ENCODE measurements around the gene ALDH1A2. TPM values are rescaled to one million over a fixed set of nuclear protein-coding genes. Genes with fewer than 3 reads are reported as not detected.

The ALDH1A2 gene
- polyA plus RNA-seq, 1 donor (not counting 4 experiments of a cell fraction or from before 2014, with no cell fraction given), result 1.9 TPM

DNA sequence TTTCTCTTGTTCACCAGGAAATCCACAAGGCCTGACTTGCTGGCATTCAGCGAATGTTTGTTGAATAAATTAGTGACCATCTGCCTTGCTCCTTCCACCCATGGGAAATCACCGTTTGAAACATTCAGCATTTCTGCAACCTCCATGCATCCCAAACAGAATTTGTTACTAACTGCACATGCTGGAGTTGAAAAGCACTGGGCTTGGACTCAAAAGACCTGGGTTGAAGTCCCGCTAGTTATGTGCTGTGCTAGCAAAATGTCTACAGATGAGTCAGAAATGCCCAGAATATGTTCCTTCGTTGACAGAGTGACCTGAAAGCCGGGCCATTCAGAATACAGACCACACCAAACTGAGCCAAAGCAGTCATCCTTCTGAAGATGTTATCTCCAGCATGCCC lies 144.6 kb downstream of the ALDH1A2 start:
- Histone ChIP-seq H3K36me3 (ENCODE audit: control insufficient read depth in 2 of 2, extremely low read depth in 1 of 2, insufficient read depth in 2 of 2, low read length in 2 of 2) (no peaks in the 10 kb centered on the region), H4K20me1 (ENCODE audit: control insufficient read depth, extremely low read depth, insufficient read depth, low read length) (no peaks in the 10 kb centered on the region), H3K4me3 (ENCODE audit: control insufficient read depth in 2 of 3, extremely low read depth in 1 of 3, insufficient read depth in 2 of 3, low read depth in 1 of 3, low read length in 3 of 3) (no peak overlapping the region), H3K4me2 (ENCODE audit: control insufficient read depth, extremely low read depth, insufficient read depth, low read depth, low read length) (no peak overlapping the region), H3K27ac (ENCODE audit: control insufficient read depth, insufficient read depth, low read length) (no peak overlapping the region), H3K4me1 (ENCODE audit: control insufficient read depth, extremely low read depth, insufficient read depth, low read length) (no peaks in the 10 kb centered on the region), H3K27me3 (ENCODE audit: control insufficient read depth, extremely low read depth, insufficient read depth, low read length) (peaks cover 8% of the 10 kb centered on the region), H3K9me3 (ENCODE audit: control insufficient read depth, low read depth, low read length) (no peaks in the 10 kb centered on the region), H3K79me2 (ENCODE audit: control insufficient read depth, insufficient read depth, low read length) (no peaks in the 10 kb centered on the region), H3K9me1 (ENCODE audit: control insufficient read depth, extremely low read depth, insufficient read depth, low read length) (no peaks in the 10 kb centered on the region), H3K9ac (ENCODE audit: control insufficient read depth, extremely low read depth, insufficient read depth, low read length) (no peak overlapping the region), H2AFZ (ENCODE audit: control insufficient read depth, low read length) (no peak overlapping the region)
- no peak for TF ChIP-seq EZH2 (IDR thresholded peaks at IDR 0.05; ENCODE audit: low read length)
- TF ChIP-seq, protein P1, sequence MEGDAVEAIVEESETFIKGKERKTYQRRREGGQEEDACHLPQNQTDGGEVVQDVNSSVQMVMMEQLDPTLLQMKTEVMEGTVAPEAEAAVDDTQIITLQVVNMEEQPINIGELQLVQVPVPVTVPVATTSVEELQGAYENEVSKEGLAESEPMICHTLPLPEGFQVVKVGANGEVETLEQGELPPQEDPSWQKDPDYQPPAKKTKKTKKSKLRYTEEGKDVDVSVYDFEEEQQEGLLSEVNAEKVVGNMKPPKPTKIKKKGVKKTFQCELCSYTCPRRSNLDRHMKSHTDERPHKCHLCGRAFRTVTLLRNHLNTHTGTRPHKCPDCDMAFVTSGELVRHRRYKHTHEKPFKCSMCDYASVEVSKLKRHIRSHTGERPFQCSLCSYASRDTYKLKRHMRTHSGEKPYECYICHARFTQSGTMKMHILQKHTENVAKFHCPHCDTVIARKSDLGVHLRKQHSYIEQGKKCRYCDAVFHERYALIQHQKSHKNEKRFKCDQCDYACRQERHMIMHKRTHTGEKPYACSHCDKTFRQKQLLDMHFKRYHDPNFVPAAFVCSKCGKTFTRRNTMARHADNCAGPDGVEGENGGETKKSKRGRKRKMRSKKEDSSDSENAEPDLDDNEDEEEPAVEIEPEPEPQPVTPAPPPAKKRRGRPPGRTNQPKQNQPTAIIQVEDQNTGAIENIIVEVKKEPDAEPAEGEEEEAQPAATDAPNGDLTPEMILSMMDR (optimal IDR thresholded peaks at IDR 0.05 in 1 of 3, IDR thresholded peaks at IDR 0.05 in 1 of 3, conservative IDR thresholded peaks at IDR 0.05 in 1 of 3; ENCODE audit: extremely low read depth in 1 of 3, insufficient read depth in 2 of 3, low read length in 3 of 3), result no peak
- DNase-seq (ENCODE audit: low read depth, low spot score) (no peak), FAIRE-seq (no peak)
- dilution Hi-C loops (cut with MboI; ENCODE audit: extremely low pct_ligation_motif_present, low sequenced_read_pairs), result no loop called here

DNA sequence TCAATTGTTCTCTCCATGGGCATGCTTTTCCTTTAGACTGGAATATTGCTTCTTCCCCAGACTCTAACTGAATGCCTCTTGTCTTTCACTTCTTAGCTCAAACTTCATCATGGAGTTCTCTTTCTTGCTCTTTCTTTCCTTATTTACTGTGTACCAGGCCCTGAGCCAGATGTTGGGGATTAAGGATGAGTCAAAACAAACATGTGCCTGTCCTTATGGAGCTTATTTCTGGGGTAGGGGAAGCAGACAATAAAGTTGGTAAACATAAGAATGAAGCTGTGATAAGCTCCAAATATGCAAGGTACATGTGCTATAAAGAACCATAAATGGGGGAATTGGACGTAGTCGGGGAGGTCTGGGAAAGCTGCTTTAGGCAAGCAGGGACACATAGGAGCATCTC lies 145.8 kb downstream of the ALDH1A2 start:
- no peak for DNase-seq (ENCODE audit: low read depth, low spot score)
- no peaks in the 10 kb centered on the region for H3K4me1 ChIP-seq (ENCODE audit: control insufficient read depth, extremely low read depth, insufficient read depth, low read length)
- H3K9ac ChIP-seq (ENCODE audit: control insufficient read depth, extremely low read depth, insufficient read depth, low read length), result no peak overlapping the region
- H3K9me3 ChIP-seq (ENCODE audit: control insufficient read depth, low read depth, low read length), result no peaks in the 10 kb centered on the region
- H3K79me2 ChIP-seq (ENCODE audit: control insufficient read depth, insufficient read depth, low read length), result no peaks in the 10 kb centered on the region
- H3K27ac ChIP-seq (ENCODE audit: control insufficient read depth, insufficient read depth, low read length), result no peak overlapping the region
- dilution Hi-C loops (cut with MboI; ENCODE audit: extremely low pct_ligation_motif_present, low sequenced_read_pairs), result no loop called here
- peaks cover 8% of the 10 kb centered on the region for H3K27me3 ChIP-seq (ENCODE audit: control insufficient read depth, extremely low read depth, insufficient read depth, low read length)
- H3K4me2 ChIP-seq (ENCODE audit: control insufficient read depth, extremely low read depth, insufficient read depth, low read depth, low read length), result no peak overlapping the region
- no peaks in the 10 kb centered on the region for H3K9me1 ChIP-seq (ENCODE audit: control insufficient read depth, extremely low read depth, insufficient read depth, low read length)
- H2AFZ ChIP-seq (ENCODE audit: control insufficient read depth, low read length), result no peak overlapping the region
- no peak for FAIRE-seq
- no peak overlapping the region for H3K4me3 ChIP-seq (ENCODE audit: control insufficient read depth in 2 of 3, extremely low read depth in 1 of 3, insufficient read depth in 2 of 3, low read depth in 1 of 3, low read length in 3 of 3)
- no peaks in the 10 kb centered on the region for H3K36me3 ChIP-seq (ENCODE audit: control insufficient read depth in 2 of 2, extremely low read depth in 1 of 2, insufficient read depth in 2 of 2, low read length in 2 of 2)
- H4K20me1 ChIP-seq (ENCODE audit: control insufficient read depth, extremely low read depth, insufficient read depth, low read length), result no peaks in the 10 kb centered on the region
- TF ChIP-seq, protein P1 (optimal IDR thresholded peaks at IDR 0.05 in 1 of 3, IDR thresholded peaks at IDR 0.05 in 1 of 3, conservative IDR thresholded peaks at IDR 0.05 in 1 of 3; ENCODE audit: extremely low read depth in 1 of 3, insufficient read depth in 2 of 3, low read length in 3 of 3), result no peak
- no peak for TF ChIP-seq EZH2 (IDR thresholded peaks at IDR 0.05; ENCODE audit: low read length)

Data from keratinocyte (primary cell).